ENCODE results near the gene PAQR7. TPM values are rescaled to one million over a fixed set of nuclear protein-coding genes. Genes with fewer than 3 reads are reported as not detected.

PAQR7 gene
- total RNA-seq, 1 experiment from 2014 or later = 13.6 TPM

GRCh38 chr1:25854554-25854953 lies 21.0 kb downstream of the PAQR7 start:
- Mint-ChIP-seq H3K27me3 (ENCODE audit: unreplicated experiment) (no peaks in the 10 kb centered on the region), H3K9me3 (ENCODE audit: low read depth, unreplicated experiment) (no peaks in the 10 kb centered on the region), H3K27ac (ENCODE audit: unreplicated experiment) (no peak overlapping the region), H3K4me1 (ENCODE audit: low read depth, unreplicated experiment) (peaks cover 7% of the 10 kb centered on the region), H3K36me3 (ENCODE audit: insufficient read depth, unreplicated experiment) (peaks cover 17% of the 10 kb centered on the region), H3K4me3 (ENCODE audit: low read depth, unreplicated experiment) (no peak overlapping the region)
- no peak for DNase-seq
- intact Hi-C loops (cut with micrococcal nuclease; ENCODE audit: unreplicated experiment) = no loop called here
- TF ChIP-seq CTCF (IDR thresholded peaks at IDR 0.05; ENCODE audit: unreplicated experiment) = no peak
- no TSS peak for BruUV-seq (replicated peaks)
- CTCF ChIA-PET = no interaction called here

- H3K27me3 Mint-ChIP-seq (ENCODE audit: unreplicated experiment) = no peaks in the 10 kb centered on the region
- no TSS peak for BruUV-seq (replicated peaks)
- no peak for DNase-seq
- TF ChIP-seq CTCF (IDR thresholded peaks at IDR 0.05; ENCODE audit: unreplicated experiment) = no peak
- H3K9me3 Mint-ChIP-seq (ENCODE audit: low read depth, unreplicated experiment) = no peaks in the 10 kb centered on the region
- no peak overlapping the region for H3K4me3 Mint-ChIP-seq (ENCODE audit: low read depth, unreplicated experiment)
- H3K4me1 Mint-ChIP-seq (ENCODE audit: low read depth, unreplicated experiment) = no peaks in the 10 kb centered on the region
- intact Hi-C loops (cut with micrococcal nuclease; ENCODE audit: unreplicated experiment) = no loop called here
- H3K36me3 Mint-ChIP-seq (ENCODE audit: insufficient read depth, unreplicated experiment) = peaks cover 5% of the 10 kb centered on the region
- H3K27ac Mint-ChIP-seq (ENCODE audit: unreplicated experiment) = no peak overlapping the region
- CTCF ChIA-PET = interaction anchor here (0.7 kb wide), 2 partner anchors 149 to 348 kb away, joined by 4 to 5 read pairs; no protein-coding TSS in a partner anchor
Observed at GRCh38 chr1:25848531-25848930, 27.0 kb downstream of the PAQR7 start.

GRCh38 chr1:25847929-25848328 lies 27.6 kb downstream of the PAQR7 start:
- Mint-ChIP-seq H3K4me1 (ENCODE audit: low read depth, unreplicated experiment) (no peaks in the 10 kb centered on the region), H3K27me3 (ENCODE audit: unreplicated experiment) (no peaks in the 10 kb centered on the region), H3K36me3 (ENCODE audit: insufficient read depth, unreplicated experiment) (peaks cover 5% of the 10 kb centered on the region), H3K9me3 (ENCODE audit: low read depth, unreplicated experiment) (no peaks in the 10 kb centered on the region), H3K27ac (ENCODE audit: unreplicated experiment) (no peak overlapping the region), H3K4me3 (ENCODE audit: low read depth, unreplicated experiment) (no peak overlapping the region)
- TF ChIP-seq CTCF (IDR thresholded peaks at IDR 0.05; ENCODE audit: unreplicated experiment) = no peak
- BruUV-seq (replicated peaks) = no TSS peak
- no peak for DNase-seq
- intact Hi-C loops (cut with micrococcal nuclease; ENCODE audit: unreplicated experiment) = no loop called here
- CTCF ChIA-PET = interaction anchor here (0.7 kb wide), 1 partner anchor 347 kb away, joined by 5 read pairs; no protein-coding TSS in a partner anchor

GRCh38 chr1:25845664-25846063 lies 29.8 kb downstream of the PAQR7 start:
- CTCF ChIA-PET = no interaction called here
- Mint-ChIP-seq H3K9me3 (ENCODE audit: low read depth, unreplicated experiment) (no peaks in the 10 kb centered on the region), H3K36me3 (ENCODE audit: insufficient read depth, unreplicated experiment) (no peaks in the 10 kb centered on the region), H3K4me1 (ENCODE audit: low read depth, unreplicated experiment) (no peaks in the 10 kb centered on the region), H3K4me3 (ENCODE audit: low read depth, unreplicated experiment) (no peak overlapping the region), H3K27me3 (ENCODE audit: unreplicated experiment) (no peaks in the 10 kb centered on the region), H3K27ac (ENCODE audit: unreplicated experiment) (no peak overlapping the region)
- BruUV-seq (replicated peaks) = no TSS peak
- no peak for TF ChIP-seq CTCF (IDR thresholded peaks at IDR 0.05; ENCODE audit: unreplicated experiment)
- intact Hi-C loops (cut with micrococcal nuclease; ENCODE audit: unreplicated experiment) = no loop called here
- no peak for DNase-seq

All from Calu3 (cell line).